Keratinocyte (primary cell): ENCODE measurements around the gene FBLIM1. TPM values are rescaled to one million over a fixed set of nuclear protein-coding genes. Genes with fewer than 3 reads are reported as not detected.

ENCODE experiments used
- DNase-seq: peaks from one replicate; pipeline ENCODE4 v3.0.0-alpha.2; 2011; ENCODE audit warnings: low read depth, missing footprints, low spot score
- FAIRE-seq: peaks from 2 replicates; lab custom pipeline; 2011; peaks lifted over from hg19 to GRCh38; lab: Jason Lieb, UNC
- H2AFZ ChIP-seq: 2 replicates; pipeline ENCODE4 v1.6.0; 2012; ENCODE audit warnings: low read length, control low read depth, inconsistent platforms; ENCODE audit not compliant: control insufficient read depth
- H3K27ac ChIP-seq: 2 replicates; pipeline ENCODE4 v1.5.1; 2011; ENCODE audit warnings: low read length; ENCODE audit not compliant: control insufficient read depth, insufficient read depth
- H3K27me3 ChIP-seq: 3 replicates; pipeline ENCODE4 v1.6.0; 2011; ENCODE audit warnings: low read length; ENCODE audit not compliant: control insufficient read depth, insufficient read depth; ENCODE audit errors: extremely low read depth
- H3K36me3 ChIP-seq, 2 experiments: 2 replicates in 1 of 2; 3 replicates in 1 of 2; pipeline ENCODE4 v1.5.1; 2011; ENCODE audit warnings: low read length in 2 of 2, mild to moderate bottlenecking in 1 of 2; ENCODE audit not compliant: control insufficient read depth in 2 of 2, insufficient read depth in 2 of 2; ENCODE audit errors: extremely low read depth in 1 of 2
- H3K4me1 ChIP-seq: 3 replicates; pipeline ENCODE4 v1.5.1; 2011; ENCODE audit warnings: low read length; ENCODE audit not compliant: control insufficient read depth, insufficient read depth; ENCODE audit errors: extremely low read depth
- H3K4me2 ChIP-seq: 3 replicates; pipeline ENCODE4 v1.6.0; 2011; ENCODE audit warnings: low read depth, low read length; ENCODE audit not compliant: control insufficient read depth, insufficient read depth; ENCODE audit errors: extremely low read depth
- H3K4me3 ChIP-seq, 3 experiments: fragments of 200-600 bp in 1 of 3; sonication (generic) in 1 of 3; 2 replicates in 2 of 3; 3 replicates in 1 of 3; pipeline ENCODE4 v1.5.1; 2011 to 2016; ENCODE audit warnings: low read length in 3 of 3, mild to moderate bottlenecking in 3 of 3, control low read depth in 2 of 3, inconsistent platforms in 1 of 3, low read depth in 1 of 3, mixed read lengths in 1 of 3, mixed run types in 1 of 3, moderate library complexity in 1 of 3; ENCODE audit not compliant: control insufficient read depth in 2 of 3, insufficient read depth in 2 of 3; ENCODE audit errors: extremely low read depth in 1 of 3
- H3K79me2 ChIP-seq: 2 replicates; pipeline ENCODE4 v1.6.0; 2012; ENCODE audit warnings: low read length; ENCODE audit not compliant: control insufficient read depth, insufficient read depth
- H3K9ac ChIP-seq: 3 replicates; pipeline ENCODE4 v1.6.0; 2011; ENCODE audit warnings: low read length; ENCODE audit not compliant: control insufficient read depth, insufficient read depth; ENCODE audit errors: extremely low read depth
- H3K9me1 ChIP-seq: 3 replicates; pipeline ENCODE4 v1.6.0; 2011; ENCODE audit warnings: low read length; ENCODE audit not compliant: control insufficient read depth, insufficient read depth; ENCODE audit errors: extremely low read depth
- H3K9me3 ChIP-seq: 2 replicates; pipeline ENCODE4 v1.5.1; 2012; ENCODE audit warnings: low read depth, low read length; ENCODE audit not compliant: control insufficient read depth
- H4K20me1 ChIP-seq: 3 replicates; pipeline ENCODE4 v1.6.0; 2011; ENCODE audit warnings: low read length; ENCODE audit not compliant: control insufficient read depth, insufficient read depth; ENCODE audit errors: extremely low read depth
- CTCF ChIP-seq, 3 experiments: IDR thresholded peaks in 1 of 3; conservative IDR thresholded peaks in 1 of 3; optimal IDR thresholded peaks in 1 of 3; 2 replicates in 2 of 3; 3 replicates in 1 of 3; pipeline versions ENCODE3 to v1.5.1; 2011; ENCODE audit warnings: low read length in 3 of 3, mild to moderate bottlenecking in 3 of 3, moderate library complexity in 2 of 3, control low read depth in 1 of 3, inconsistent platforms in 1 of 3; ENCODE audit not compliant: insufficient read depth in 2 of 3; ENCODE audit errors: extremely low read depth in 1 of 3
- EZH2 ChIP-seq: IDR thresholded peaks from one replicate; pipeline ENCODE4 v1.6.1; 2012; ENCODE audit warnings: inconsistent platforms, mild to moderate bottlenecking, low read length, moderate library complexity
- dilution Hi-C: fragments of 300-500 bp; cut with MboI; formaldehyde crosslinking; loops from one replicate; pipeline ENCODE4 v1.7.0; 2020; ENCODE audit warnings: low sequenced_read_pairs; ENCODE audit not compliant: extremely low pct_ligation_motif_present
- polyA plus RNA-seq, 5 experiments: library from polyadenylated mRNA; depleted of rRNA in 3 of 5; stranded (reverse) in 3 of 5; stranded (forward) in 1 of 5; unstranded in 1 of 5; fragments of >200 nt; gene quantifications; 1 replicate in 1 of 5; 2 replicates in 3 of 5; 3 replicates in 1 of 5; pipeline versions ENCODE4 v1.2.1 to v1.2.3, GENCODE V29; 2011 to 2012; ENCODE audit warnings: missing spikeins in 2 of 5, low read depth in 1 of 5, low replicate concordance in 1 of 5

FBLIM1 gene
- polyA plus RNA-seq, 1 donor (not counting 4 experiments of a cell fraction or from before 2014, with no cell fraction given): 144 TPM

DNA sequence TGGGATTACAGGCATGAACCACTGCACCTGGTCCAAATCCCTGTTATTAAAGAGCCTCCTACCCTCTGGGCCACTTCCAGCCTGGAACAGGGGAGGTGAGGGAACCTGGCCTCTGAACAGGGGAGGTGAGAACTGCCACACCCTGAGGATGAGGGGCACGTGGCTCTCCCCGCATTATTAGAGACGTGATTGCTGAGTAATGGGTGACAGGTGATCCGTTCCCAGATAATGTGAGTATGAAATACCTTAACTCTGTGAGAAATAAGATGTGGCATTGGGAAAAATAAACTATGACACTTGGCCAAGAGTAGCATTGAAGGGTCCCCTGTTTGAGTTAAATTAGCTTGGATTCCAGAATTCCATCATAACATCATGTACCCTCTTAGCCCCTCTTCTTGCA lies 36.2 kb upstream of the FBLIM1 start:
- Histone ChIP-seq H3K4me2 (no peak overlapping the region), H3K9me3 (no peaks in the 10 kb centered on the region), H3K4me3 (no peak overlapping the region), H3K79me2 (no peaks in the 10 kb centered on the region), H3K27me3 (no peaks in the 10 kb centered on the region), H3K9me1 (no peaks in the 10 kb centered on the region), H4K20me1 (no peaks in the 10 kb centered on the region), H2AFZ (no peak overlapping the region), H3K27ac (no peak overlapping the region), H3K9ac (no peak overlapping the region), H3K4me1 (no peaks in the 10 kb centered on the region), H3K36me3 (peaks cover 34 to 61% of the 10 kb centered on the region in 2 experiments)
- DNase-seq (no peak), FAIRE-seq (no peak)
- dilution Hi-C loops: no loop called here
- TF ChIP-seq CTCF (optimal IDR thresholded peaks at IDR 0.05 in 1 of 3, IDR thresholded peaks at IDR 0.05 in 1 of 3, conservative IDR thresholded peaks at IDR 0.05 in 1 of 3; ENCODE audit: extremely low read depth in 1 of 3, insufficient read depth in 2 of 3, low read length in 3 of 3) (no peak), EZH2 (no peak)

GRCh38 chr1:15722836-15723532 lies 35.6 kb upstream of the FBLIM1 start:
- H3K27me3 ChIP-seq: no peaks in the 10 kb centered on the region
- no peak overlapping the region for H3K27ac ChIP-seq
- H3K79me2 ChIP-seq: no peaks in the 10 kb centered on the region
- H3K9ac ChIP-seq: no peak overlapping the region
- no peak for FAIRE-seq
- peaks cover 36 to 62% of the 10 kb centered on the region in 2 experiments for H3K36me3 ChIP-seq
- no peak overlapping the region for H2AFZ ChIP-seq
- H3K4me2 ChIP-seq: no peak overlapping the region
- no peak overlapping the region for H3K4me3 ChIP-seq
- dilution Hi-C loops: no loop called here
- TF ChIP-seq CTCF (optimal IDR thresholded peaks at IDR 0.05 in 1 of 3, IDR thresholded peaks at IDR 0.05 in 1 of 3, conservative IDR thresholded peaks at IDR 0.05 in 1 of 3; ENCODE audit: extremely low read depth in 1 of 3, insufficient read depth in 2 of 3, low read length in 3 of 3) (no peak), EZH2 (no peak)
- H3K9me1 ChIP-seq: no peaks in the 10 kb centered on the region
- DNase-seq: no peak
- H4K20me1 ChIP-seq: no peaks in the 10 kb centered on the region
- no peaks in the 10 kb centered on the region for H3K9me3 ChIP-seq
- H3K4me1 ChIP-seq: no peaks in the 10 kb centered on the region
